SKM-1 (cell line): ENCODE data around the gene MYO3B.

Experiments
- DNase-seq: peaks from one replicate; lab custom pipeline; 2025; ENCODE audit not compliant: unreplicated experiment; lab: John Stamatoyannopoulos, UW

Gene MYO3B

DNA sequence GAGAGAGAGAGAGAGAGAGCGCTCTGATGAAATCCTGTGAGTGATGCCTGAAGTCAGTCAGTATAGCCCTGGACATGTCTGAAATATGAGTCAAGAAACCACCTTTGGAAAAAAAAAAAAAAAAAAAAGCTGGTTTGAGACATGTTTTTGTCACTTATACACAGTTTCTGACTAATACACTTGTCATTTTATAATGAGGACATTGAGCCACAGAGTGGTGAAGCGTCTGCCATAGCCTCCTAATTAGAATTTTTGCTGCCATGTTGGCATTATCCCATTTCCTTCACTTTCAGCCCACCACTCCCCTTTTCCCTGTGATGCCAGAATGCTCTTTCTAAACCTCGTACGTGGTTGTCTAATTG is 15.7 kb upstream of the MYO3B start:
- no peak for DNase-seq

- no peak for DNase-seq
These were observed 14.4 kb upstream of the MYO3B start for GRCh38 chr2:170163411-170164065.

DNA sequence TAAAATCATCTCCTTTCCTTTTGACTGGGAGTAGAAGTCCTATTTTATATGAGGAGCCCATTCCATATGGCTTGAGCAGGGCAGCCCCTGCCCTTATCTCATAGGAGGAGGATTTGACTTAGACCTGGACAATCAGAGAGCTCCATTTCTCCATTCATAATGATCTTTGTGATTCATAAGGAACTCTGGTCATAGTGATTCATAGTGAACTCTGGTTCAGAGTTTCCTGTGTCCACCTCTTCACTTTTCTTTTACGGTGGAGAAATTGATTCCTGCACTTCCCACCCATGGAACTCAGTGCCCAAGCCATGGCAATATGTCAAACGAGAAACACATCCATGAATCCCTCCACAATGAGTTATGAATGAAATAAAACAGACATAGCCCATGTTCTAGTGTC is 12.8 kb upstream of the MYO3B start:
- DNase-seq = no peak

DNA sequence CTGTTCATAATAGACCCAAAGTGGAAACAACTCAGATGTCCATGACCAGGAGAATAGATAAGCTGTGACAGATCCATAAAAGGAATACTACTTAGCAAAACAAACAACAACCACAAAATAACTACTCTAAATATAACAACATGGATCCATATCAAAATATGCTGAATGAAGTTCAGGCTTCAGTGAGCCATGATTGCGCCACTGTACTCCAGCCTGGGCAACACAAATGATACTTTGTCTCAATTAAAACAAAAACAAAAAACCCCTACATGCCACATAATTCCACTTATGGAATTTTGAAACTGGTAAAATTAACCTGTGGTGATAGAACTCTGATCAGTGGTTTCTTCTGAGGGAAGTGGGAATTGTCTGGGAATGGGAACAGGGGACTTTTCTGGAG is 11.2 kb upstream of the MYO3B start:
- no peak for DNase-seq

DNA sequence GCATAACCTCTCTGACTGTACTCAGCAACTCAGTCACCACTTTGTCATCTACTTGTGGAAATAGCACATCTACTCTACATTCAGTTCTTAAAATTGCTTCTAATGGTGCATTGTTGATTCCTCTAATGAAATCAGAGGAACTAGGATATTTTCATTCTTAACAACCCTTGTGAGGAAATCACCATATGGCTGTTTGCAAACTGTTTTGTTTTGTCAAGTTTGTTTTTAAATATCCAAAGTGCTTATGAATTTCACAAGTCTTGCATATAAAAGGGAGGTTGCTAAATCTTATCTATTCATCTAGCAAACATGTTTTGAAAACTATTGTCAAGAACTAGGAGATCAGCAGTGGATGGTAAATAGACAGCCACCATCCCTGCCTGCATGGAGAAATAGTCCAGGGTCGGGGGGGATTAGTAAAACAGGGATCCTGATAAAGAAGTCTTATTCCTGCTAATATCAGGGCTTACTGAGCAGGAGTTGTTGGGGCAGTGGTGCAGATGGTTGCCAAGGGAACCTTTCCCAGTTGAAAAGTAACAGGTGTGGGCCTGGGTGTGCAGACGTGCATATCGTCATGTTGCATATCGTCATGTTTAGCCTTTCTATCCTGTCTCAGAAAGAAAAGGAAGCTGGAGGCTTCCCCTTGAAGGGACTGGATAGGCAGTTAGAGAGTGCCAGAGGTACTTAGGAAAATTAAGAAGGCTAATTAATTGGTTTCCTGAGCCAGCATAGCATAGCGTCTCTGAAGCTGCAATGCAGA is 7.5 kb upstream of the MYO3B start:
- no peak for DNase-seq

GRCh38 chr2:170176212-170176611 is 1.7 kb upstream of the MYO3B start:
- DNase-seq = no peak

DNA sequence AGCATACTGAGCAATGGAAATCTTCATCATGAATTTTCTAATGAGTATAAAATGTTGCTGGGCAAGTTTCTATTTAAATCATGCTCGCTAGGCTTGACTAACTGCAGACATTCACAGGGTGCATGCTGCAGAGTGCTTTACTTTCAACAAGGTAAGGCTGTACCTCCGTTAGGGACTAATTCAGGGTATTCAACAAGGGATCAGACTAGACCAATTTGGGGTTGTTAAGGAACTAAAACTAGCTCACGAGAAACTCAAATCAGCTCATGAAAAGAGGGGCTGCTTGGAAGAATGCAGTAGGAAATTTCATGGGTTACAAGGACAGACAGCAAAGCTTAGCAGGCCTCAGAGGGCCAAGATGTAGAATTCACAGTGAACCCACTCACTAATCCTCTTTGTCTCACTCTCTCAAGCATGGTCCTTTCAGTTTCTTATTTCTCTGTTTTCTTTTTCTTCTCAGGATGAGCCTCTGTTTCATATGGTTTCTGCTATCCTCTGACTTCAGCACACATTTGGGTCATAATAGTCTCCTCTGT is 2.2 kb downstream of the MYO3B start:
- DNase-seq = no peak

GRCh38 chr2:170181602-170182001 is 3.7 kb downstream of the MYO3B start:
- no peak for DNase-seq

DNA sequence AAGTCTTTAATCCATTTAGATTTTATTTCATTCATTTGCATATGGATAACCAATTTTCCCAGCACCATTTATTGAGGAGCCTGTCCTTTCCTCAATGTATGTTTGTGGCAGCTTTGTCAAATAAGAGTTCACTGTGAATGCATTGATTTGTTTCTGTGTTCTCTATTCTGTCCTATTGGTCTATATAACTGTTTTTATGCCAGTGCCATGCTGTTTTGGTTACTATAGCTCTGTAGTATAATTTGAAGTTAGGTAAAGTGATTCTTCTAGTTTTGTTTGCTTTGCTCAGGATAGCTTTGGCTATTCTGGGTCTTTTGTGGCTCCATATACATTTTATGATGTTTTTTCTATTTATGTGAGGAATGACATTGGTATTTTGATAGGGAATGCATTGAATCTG is 7.4 kb downstream of the MYO3B start:
- DNase-seq = no peak

DNA sequence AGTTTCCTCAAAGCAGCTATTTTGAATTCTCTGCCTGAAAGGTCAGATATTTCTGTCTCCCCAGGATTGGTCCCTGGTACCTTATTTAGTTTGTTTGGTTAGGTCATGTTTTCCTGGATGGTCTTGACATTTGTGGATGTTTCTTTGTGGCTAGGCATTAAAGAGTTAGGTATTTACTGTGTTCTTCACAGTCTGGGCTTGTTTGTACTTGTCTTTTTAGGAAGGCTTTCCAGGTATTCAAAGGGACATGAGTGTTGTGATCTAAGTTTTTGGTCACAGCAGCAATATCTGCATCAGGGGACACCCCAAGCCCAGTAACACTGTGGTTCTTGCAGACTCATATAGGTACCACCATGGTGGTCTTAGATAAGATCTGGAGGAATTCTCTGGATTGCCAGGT is 11.8 kb downstream of the MYO3B start:
- DNase-seq = no peak

DNA sequence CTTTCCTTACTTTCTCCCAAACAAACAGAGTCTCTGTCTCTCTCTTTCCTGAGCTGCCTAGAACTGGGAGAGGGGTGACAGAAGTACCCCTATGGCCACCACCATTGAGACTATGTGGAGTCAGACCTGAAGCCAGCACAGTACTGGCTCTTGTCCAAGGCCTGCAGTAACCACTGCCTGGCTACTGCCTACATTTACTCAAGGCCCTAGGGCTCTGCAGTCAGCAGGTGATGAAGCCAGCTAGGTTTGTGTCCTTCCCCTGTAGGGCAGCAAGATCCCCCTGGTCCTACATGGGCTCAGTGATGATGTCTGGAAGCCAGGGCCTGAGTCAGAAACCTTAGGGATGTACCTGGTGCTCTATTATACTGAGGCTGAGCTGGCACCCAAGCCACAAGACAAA is 12.2 kb downstream of the MYO3B start:
- no peak for DNase-seq

- DNase-seq = no peak
These were observed 13.4 kb downstream of the MYO3B start for GRCh38 chr2:170191166-170191866.

DNA sequence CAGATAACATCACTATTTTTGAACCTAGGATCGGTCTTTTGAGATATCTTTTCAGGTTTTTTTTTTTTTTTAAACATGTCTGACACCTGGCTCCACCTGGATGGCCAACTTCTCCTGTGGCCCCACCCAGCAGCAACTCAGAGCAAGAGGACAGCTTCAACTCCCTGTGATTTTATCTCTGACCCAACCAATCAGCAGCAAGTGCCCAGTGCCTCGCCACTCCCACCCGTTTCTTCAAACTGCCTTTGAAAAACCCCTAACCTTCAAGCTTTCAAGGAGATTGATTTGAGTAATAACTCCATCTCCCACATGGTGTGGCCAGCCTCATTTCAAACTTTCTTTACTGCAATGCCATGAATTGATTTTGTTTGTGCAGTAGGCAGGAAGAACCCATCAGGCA is 19.0 kb downstream of the MYO3B start:
- DNase-seq = no peak

GRCh38 chr2:170201275-170201674 is 23.3 kb downstream of the MYO3B start:
- DNase-seq = no peak

DNA sequence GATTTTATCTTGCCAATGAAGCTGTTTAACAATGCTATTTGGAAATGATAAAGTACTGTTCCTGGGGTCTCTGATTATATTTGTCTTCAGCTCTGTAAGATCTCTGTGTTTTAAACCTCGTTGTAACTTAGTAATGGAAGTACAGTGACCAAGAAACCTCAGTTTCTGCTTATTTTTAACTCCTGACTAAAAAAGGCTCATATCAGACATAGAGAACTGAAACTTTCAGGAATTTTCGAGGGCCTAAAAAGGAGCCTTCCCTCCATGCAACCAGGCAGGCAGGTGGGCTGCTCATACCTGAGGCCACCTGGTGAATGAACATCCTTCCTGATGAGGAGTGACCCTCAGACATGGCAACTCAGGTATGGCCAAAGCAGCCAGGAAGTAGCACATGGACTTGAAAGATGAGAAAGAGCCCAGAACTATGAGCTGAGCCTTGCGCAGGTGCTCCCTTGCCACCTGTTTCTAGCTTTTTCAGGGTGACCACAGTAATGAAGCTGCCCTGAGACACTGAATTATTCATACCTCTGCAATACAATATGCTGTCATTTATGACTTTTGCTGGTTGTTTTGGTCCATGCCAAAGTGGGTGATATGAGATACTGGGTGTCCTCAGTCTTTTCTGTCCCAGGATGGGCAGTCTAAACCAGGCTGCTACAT is 23.9 kb downstream of the MYO3B start:
- DNase-seq = no peak

DNA sequence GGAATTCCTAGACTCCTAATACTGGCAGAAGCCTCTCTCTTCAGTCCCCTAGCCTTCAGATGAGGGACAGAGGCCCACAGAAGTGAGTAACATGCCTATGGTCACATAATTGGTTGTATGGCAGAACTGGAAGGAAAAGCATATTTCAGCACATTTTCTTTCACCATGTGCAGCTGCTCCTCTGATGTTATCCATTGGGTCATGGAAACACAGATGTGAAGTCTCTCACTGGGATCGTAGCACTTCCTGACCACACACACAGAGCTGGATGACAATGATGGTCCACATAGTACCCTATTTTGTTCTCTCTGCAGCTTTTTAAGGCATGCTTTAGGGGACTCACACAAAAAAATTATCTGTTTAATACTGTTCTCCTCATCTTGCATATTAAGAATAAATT is 24.5 kb downstream of the MYO3B start:
- no peak for DNase-seq

DNA sequence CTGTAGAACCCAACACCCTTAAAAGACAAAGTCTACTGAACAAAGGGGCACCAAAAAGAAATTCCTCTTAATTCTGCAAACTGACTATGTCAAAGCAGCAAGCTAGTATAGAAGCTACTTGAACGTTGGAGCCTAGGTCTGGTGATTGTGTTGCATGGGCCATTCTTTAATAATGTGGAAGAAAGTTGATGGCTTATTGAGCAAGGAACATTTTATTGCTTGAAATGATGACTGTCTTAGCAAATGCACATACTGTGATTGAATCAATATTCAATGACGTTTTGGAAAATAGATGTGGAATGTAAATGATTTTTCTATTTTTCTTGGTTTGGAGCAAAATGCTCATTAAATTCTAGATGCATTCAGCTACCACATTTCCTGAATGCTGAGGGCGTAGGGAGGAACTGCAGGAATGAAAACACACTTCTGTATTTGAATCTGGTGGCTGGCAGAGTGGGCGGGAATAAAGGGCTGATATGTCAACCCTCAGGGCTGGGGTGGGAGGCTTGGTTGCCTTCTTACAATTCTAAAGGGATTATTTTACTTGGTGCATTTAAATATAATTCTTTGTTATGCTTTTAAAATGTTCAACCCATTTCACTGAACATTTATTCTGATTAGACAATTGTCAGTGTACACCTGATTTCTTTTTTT is 26.5 kb downstream of the MYO3B start:
- no peak for DNase-seq

DNA sequence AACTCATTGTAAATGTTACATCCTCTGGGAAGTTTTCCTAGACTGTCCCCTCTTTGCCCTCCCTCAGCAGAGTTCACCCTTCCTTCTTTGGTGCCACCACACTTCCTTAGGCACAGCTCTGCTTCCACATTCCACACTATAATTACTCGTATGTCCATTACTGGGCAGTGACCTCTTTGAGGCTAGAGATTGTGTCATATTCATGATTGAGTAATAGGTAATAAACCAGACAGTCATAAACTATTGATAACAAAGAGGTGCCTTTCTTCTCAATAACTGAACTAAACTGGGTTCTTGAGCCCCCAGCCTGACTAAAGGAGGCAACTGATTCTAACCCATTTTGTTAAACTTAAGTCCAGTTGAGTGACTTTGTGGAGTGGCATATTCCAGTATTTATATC is 28.3 kb downstream of the MYO3B start:
- DNase-seq = no peak

GRCh38 chr2:170206805-170207407 is 29.0 kb downstream of the MYO3B start:
- DNase-seq = no peak

DNA sequence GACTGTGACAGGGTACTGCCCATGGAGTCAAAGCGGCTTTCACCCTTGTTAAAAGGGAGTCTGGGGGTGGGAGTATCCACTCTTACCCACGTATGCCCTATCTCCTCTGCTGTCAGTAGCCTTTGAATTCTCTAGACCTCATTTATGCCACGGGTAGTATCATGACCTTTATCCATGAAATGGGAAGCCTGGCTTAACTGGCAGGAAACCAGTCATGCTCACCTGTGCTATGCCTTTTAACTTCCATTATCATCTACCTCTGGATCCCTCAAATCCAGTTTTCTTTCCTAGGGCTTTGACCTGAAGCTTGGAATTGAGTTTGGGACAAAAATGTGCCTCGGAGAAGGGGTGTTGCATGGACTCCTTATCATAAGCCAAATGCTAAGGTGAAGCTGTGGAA is 30.0 kb downstream of the MYO3B start:
- no peak for DNase-seq

DNA sequence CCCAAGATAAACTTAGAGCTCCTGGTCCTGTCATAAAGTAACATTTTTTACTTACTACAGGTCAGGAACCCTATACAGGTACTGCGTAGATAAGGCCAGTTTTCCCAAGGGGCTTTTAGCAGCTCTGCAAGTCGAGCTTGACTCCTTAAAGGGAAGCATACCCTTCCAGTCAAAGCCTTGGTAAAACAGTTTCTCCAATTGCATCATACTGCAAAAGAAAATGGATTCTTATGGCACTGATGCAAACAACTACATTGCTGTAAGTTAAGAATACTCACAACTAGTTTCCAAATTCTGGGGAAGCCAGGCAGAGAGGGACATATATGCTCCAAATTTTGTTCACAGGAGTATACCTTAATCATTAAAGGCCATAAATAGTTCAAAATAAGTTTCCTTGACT is 31.0 kb downstream of the MYO3B start:
- no peak for DNase-seq
